Measurements from ENCODE around the gene HDAC4.

Gene HDAC4

DNA sequence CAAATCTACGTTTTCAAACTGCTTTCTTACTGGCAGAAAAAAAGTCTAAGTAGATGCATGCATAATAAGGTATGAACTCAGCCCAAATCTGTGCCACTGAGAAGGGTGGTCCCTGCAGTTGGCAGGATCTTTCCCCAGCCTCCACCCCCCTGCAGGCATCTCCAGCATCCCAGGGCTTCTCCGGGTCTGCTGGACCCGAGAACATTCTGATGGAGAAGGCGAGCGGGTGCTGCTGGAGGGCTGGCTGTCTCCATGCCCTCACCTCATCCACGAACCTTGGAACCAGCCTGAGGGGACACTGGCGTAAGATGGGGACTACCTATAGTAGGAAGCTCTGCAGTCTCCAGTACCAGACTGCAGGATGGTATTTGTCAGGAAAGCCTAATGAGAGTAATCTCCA is 198.9 kb downstream of the HDAC4 start:
- WGBS (ENCODE audit: extremely low coverage, insufficient coverage, insufficient read length), result no CpG with 5 or more reads among the region's 7 CpGs
- Histone ChIP-seq H3K4me1 (ENCODE audit: control insufficient read depth in 1 of 2, insufficient read depth in 2 of 2, low read length in 2 of 2) (no peaks in the 10 kb centered on the region), H4K91ac (ENCODE audit: low read depth, low read length) (no peak overlapping the region), H3K27me3 (ENCODE audit: insufficient read depth, low read length) (no peaks in the 10 kb centered on the region), H4K8ac (ENCODE audit: low read depth, low read length) (no peak overlapping the region), H3K18ac (ENCODE audit: low read length) (no peak overlapping the region), H3K4me2 (ENCODE audit: low read length) (no peak overlapping the region), H3K23ac (ENCODE audit: low read length) (no peak overlapping the region), H3K27ac (ENCODE audit: low read depth, low read length) (no peak overlapping the region), H2AFZ (ENCODE audit: insufficient read depth, low read length, poor library complexity) (no peak overlapping the region), H2BK5ac (ENCODE audit: low read depth, low read length, poor library complexity) (no peak overlapping the region), H2AK5ac (ENCODE audit: low read length) (no peak overlapping the region), H3K4ac (ENCODE audit: low read depth, low read length) (no peak overlapping the region), H3K79me2 (ENCODE audit: control insufficient read depth, insufficient read depth, low read length, poor library complexity) (no peaks in the 10 kb centered on the region), H2BK12ac (ENCODE audit: low read length) (no peak overlapping the region), H3K4me3 (ENCODE audit: low read depth, low read length) (no peak overlapping the region), H3K36me3 (ENCODE audit: control insufficient read depth in 1 of 2, insufficient read depth in 2 of 2, low read length in 2 of 2) (no peaks in the 10 kb centered on the region), H2BK120ac (ENCODE audit: insufficient read depth, low read length, poor library complexity) (no peak overlapping the region), H4K12ac (ENCODE audit: low read depth, low read length) (no peak overlapping the region), H3K9me3 (ENCODE audit: insufficient read depth, low read depth, low read length) (no peaks in the 10 kb centered on the region), H3K79me1 (ENCODE audit: low read length) (no peaks in the 10 kb centered on the region), H3K14ac (ENCODE audit: low read length) (no peak overlapping the region), H3K9ac (ENCODE audit: low read length) (no peak overlapping the region)
- DNase-seq, result no peak

DNA sequence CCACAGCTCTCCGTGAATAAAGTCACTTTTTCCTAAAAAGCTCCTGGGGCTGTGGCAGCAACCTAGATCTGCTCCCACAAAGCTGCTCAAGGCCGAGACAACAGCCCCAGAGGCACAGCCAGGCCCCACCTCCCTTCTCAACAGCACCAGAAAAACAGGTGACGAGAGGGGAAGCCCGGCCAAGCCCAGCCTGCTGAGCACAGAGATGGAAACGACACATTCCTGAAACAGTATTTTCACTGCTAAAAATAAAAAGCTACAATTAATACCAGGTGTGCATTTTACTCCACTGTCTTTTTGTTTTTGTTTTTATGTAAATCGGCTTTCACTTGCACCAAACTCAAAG is 199.3 kb downstream of the HDAC4 start:
- Histone ChIP-seq H3K27me3 (ENCODE audit: insufficient read depth, low read length) (no peaks in the 10 kb centered on the region), H4K12ac (ENCODE audit: low read depth, low read length) (no peak overlapping the region), H2BK5ac (ENCODE audit: low read depth, low read length, poor library complexity) (no peak overlapping the region)

DNA sequence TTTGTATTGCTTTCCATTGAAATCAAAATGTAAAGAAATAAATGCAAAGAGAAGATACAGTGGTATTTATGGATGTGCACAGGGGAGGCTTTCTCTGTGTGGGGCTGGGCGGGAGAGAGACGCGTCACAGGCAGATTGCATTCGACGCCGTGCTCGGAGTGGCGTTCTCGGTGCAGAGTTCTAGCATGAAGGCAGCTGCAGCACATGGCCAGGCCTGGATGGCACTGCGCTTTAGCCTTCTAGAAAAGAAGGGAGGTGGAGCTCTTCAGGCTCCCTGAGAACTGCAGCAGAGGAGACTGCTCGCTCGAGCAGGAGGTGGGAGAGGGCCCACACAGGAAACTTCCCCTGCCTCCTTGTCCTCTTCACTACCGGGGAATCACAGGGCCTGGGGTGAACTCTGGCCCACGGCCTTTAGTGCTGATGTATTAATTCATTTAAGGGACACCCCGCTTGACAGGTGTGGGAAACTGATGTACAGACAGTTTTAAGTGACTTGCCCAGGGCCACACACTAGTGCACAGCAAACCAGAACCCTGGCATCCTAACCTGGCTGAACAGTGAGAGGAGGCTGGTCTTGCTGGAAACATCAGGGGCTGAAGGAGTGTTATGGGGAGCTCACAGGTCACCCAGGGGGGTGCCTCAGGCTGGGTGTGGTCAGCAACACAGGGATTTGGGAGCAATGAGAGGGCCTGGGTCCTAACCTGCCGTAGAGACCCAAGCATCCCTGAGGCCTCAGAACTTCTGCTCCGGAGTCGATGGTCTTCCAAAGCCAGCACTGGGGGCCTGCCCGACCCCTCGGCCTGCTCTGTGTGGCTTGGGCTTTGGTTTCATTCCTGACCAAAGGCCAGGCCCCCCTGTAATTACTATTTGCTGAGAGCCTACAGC is 199.9 kb downstream of the HDAC4 start:
- Histone ChIP-seq H3K23ac (ENCODE audit: low read length) (no peak overlapping the region), H3K9ac (ENCODE audit: low read length) (no peak overlapping the region), H2AFZ (ENCODE audit: insufficient read depth, low read length, poor library complexity) (no peak overlapping the region), H2BK120ac (ENCODE audit: insufficient read depth, low read length, poor library complexity) (no peak overlapping the region), H3K4ac (ENCODE audit: low read depth, low read length) (no peak overlapping the region), H3K4me1 (ENCODE audit: control insufficient read depth in 1 of 2, insufficient read depth in 2 of 2, low read length in 2 of 2) (no peaks in the 10 kb centered on the region), H3K4me2 (ENCODE audit: low read length) (no peak overlapping the region), H3K79me1 (ENCODE audit: low read length) (no peaks in the 10 kb centered on the region), H2BK5ac (ENCODE audit: low read depth, low read length, poor library complexity) (no peak overlapping the region), H3K9me3 (ENCODE audit: insufficient read depth, low read depth, low read length) (no peaks in the 10 kb centered on the region), H4K91ac (ENCODE audit: low read depth, low read length) (no peak overlapping the region), H3K18ac (ENCODE audit: low read length) (no peak overlapping the region), H3K4me3 (ENCODE audit: low read depth, low read length) (no peak overlapping the region), H3K27me3 (ENCODE audit: insufficient read depth, low read length) (no peaks in the 10 kb centered on the region), H4K12ac (ENCODE audit: low read depth, low read length) (no peak overlapping the region), H3K79me2 (ENCODE audit: control insufficient read depth, insufficient read depth, low read length, poor library complexity) (no peaks in the 10 kb centered on the region), H3K27ac (ENCODE audit: low read depth, low read length) (no peak overlapping the region), H4K8ac (ENCODE audit: low read depth, low read length) (no peak overlapping the region), H2AK5ac (ENCODE audit: low read length) (no peak overlapping the region), H2BK12ac (ENCODE audit: low read length) (no peak overlapping the region), H3K14ac (ENCODE audit: low read length) (no peak overlapping the region), H3K36me3 (ENCODE audit: control insufficient read depth in 1 of 2, insufficient read depth in 2 of 2, low read length in 2 of 2) (no peaks in the 10 kb centered on the region)
- DNase-seq, result no peak
- no CpG with 5 or more reads among the region's 20 CpGs for WGBS (ENCODE audit: extremely low coverage, insufficient coverage, insufficient read length)

More for the DNA sequence above, 199.3 kb downstream of the HDAC4 start:
- WGBS (ENCODE audit: extremely low coverage, insufficient coverage, insufficient read length), result no CpG with 5 or more reads among the region's 6 CpGs
- Histone ChIP-seq H3K23ac (ENCODE audit: low read length) (no peak overlapping the region), H3K79me2 (ENCODE audit: control insufficient read depth, insufficient read depth, low read length, poor library complexity) (no peaks in the 10 kb centered on the region), H3K4ac (ENCODE audit: low read depth, low read length) (no peak overlapping the region), H3K79me1 (ENCODE audit: low read length) (no peaks in the 10 kb centered on the region), H2AK5ac (ENCODE audit: low read length) (no peak overlapping the region), H4K91ac (ENCODE audit: low read depth, low read length) (no peak overlapping the region), H3K14ac (ENCODE audit: low read length) (no peak overlapping the region), H2BK12ac (ENCODE audit: low read length) (no peak overlapping the region), H3K18ac (ENCODE audit: low read length) (no peak overlapping the region), H3K4me2 (ENCODE audit: low read length) (no peak overlapping the region), H3K36me3 (ENCODE audit: control insufficient read depth in 1 of 2, insufficient read depth in 2 of 2, low read length in 2 of 2) (no peaks in the 10 kb centered on the region), H3K9me3 (ENCODE audit: insufficient read depth, low read depth, low read length) (no peaks in the 10 kb centered on the region), H2BK120ac (ENCODE audit: insufficient read depth, low read length, poor library complexity) (no peak overlapping the region), H3K4me1 (ENCODE audit: control insufficient read depth in 1 of 2, insufficient read depth in 2 of 2, low read length in 2 of 2) (no peaks in the 10 kb centered on the region), H2AFZ (ENCODE audit: insufficient read depth, low read length, poor library complexity) (no peak overlapping the region), H4K8ac (ENCODE audit: low read depth, low read length) (no peak overlapping the region), H3K27ac (ENCODE audit: low read depth, low read length) (no peak overlapping the region), H3K4me3 (ENCODE audit: low read depth, low read length) (no peak overlapping the region), H3K9ac (ENCODE audit: low read length) (no peak overlapping the region)
- DNase-seq, result no peak

DNA sequence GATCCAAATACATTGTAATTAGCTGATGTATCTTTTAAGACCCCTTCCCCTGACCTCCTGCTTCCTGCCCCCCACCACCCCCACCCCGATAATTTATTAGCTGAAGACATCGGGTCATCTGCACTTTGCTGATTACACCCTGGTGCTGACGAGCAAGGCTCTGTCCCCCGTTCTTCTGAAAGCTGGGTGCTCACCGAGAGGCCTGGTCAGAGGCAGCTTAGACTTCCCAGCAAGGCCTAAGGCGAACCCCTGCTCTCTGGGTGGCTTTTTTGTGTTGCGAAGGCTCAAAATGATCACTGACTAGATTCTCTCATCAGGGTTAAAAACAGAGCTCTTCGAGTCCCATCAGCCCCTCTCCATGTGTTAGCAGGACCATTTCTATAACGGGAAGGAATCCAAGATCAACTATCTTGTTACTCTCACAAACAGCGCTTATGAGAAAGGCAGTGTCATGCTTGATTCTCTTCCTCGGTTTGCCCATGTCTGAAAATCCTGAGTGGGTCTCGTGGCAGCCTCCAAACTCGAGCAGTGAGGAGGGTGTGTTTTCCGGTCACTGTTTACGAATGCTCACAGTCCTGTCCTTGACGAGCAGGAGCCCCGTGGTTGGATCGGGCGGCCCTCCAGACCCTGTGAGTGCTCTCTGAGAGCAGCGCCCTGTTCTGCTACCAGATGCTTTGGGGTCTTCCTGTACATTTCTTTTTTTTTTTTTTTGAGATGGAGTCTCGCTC is 201.6 kb downstream of the HDAC4 start:
- Histone ChIP-seq H3K9ac (ENCODE audit: low read length) (no peak overlapping the region), H3K79me1 (ENCODE audit: low read length) (no peaks in the 10 kb centered on the region), H3K4ac (ENCODE audit: low read depth, low read length) (no peak overlapping the region), H4K91ac (ENCODE audit: low read depth, low read length) (no peak overlapping the region), H3K23ac (ENCODE audit: low read length) (no peak overlapping the region), H2AFZ (ENCODE audit: insufficient read depth, low read length, poor library complexity) (no peak overlapping the region), H3K79me2 (ENCODE audit: control insufficient read depth, insufficient read depth, low read length, poor library complexity) (no peaks in the 10 kb centered on the region), H2BK12ac (ENCODE audit: low read length) (no peak overlapping the region), H3K4me1 (ENCODE audit: control insufficient read depth in 1 of 2, insufficient read depth in 2 of 2, low read length in 2 of 2) (no peaks in the 10 kb centered on the region), H3K36me3 (ENCODE audit: control insufficient read depth in 1 of 2, insufficient read depth in 2 of 2, low read length in 2 of 2) (no peaks in the 10 kb centered on the region), H2BK5ac (ENCODE audit: low read depth, low read length, poor library complexity) (no peak overlapping the region), H3K27me3 (ENCODE audit: insufficient read depth, low read length) (no peaks in the 10 kb centered on the region), H3K18ac (ENCODE audit: low read length) (no peak overlapping the region), H4K12ac (ENCODE audit: low read depth, low read length) (no peak overlapping the region), H2BK120ac (ENCODE audit: insufficient read depth, low read length, poor library complexity) (no peak overlapping the region), H3K27ac (ENCODE audit: low read depth, low read length) (no peak overlapping the region), H3K14ac (ENCODE audit: low read length) (no peak overlapping the region), H3K4me2 (ENCODE audit: low read length) (no peak overlapping the region), H3K4me3 (ENCODE audit: low read depth, low read length) (no peak overlapping the region), H2AK5ac (ENCODE audit: low read length) (no peak overlapping the region), H4K8ac (ENCODE audit: low read depth, low read length) (no peak overlapping the region), H3K9me3 (ENCODE audit: insufficient read depth, low read depth, low read length) (no peaks in the 10 kb centered on the region)
- DNase-seq, result no peak
- WGBS (ENCODE audit: extremely low coverage, insufficient coverage, insufficient read length), result no CpG with 5 or more reads among the region's 21 CpGs
